Measurements from ENCODE around the gene DRD4. TPM values are rescaled to one million over a fixed set of nuclear protein-coding genes. Genes with fewer than 3 reads are reported as not detected.
A peak's percentile ranks its signal among the peaks of the same experiment; 100 is the strongest.

DRD4 gene
- total and polyA plus RNA-seq, 10 of the 15 experiments (the other 5 are each of a cell fraction or from before 2014, with no cell fraction given), result not detected

DNA sequence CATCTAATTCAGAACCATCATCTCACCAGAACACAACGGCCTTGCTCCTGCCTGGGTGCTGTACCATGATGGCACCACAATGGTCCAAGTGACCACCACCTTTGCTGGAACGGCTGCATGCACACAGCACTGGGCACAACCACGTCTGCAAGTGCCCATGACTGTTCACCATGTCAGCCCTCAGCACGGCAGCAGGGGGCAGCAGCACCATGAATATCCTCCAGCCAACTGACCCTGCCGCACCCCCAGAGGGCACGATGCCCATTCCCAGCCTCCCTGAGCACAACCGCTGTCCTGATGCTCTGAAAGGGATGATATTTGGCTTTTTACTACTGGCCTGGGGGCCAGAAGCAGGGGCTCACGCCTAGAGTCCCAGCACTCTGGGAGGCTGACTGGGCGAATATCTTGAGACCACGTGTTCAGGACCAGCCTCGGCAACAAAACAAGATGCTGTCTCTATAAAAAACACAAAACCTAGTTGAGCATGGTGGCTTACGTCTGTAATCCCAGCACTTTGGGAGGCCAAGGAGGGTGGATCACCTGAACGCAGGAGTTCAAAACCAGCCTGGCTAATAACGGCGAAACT, 25.7 kb downstream of the DRD4 start:
- Histone ChIP-seq H3K9ac (ENCODE audit: control insufficient read depth, insufficient read depth, low read length) (no peak overlapping the region), H3K4me1 (ENCODE audit: control insufficient read depth, insufficient read depth, low read length) (peaks cover 13% of the 10 kb centered on the region), H3K4me3 (no peak overlapping the region), H3K27me3 (replicated peaks in 1 of 2; ENCODE audit: control insufficient read depth in 2 of 2, insufficient read depth in 2 of 2, low read length in 1 of 2) (no peaks in the 10 kb centered on the region), H2AFZ (ENCODE audit: control insufficient read depth, low read depth, low read length) (no peak overlapping the region), H3K4me2 (ENCODE audit: control insufficient read depth, insufficient read depth) (no peak overlapping the region), H3K79me2 (ENCODE audit: control insufficient read depth, insufficient read depth, low read length) (no peaks in the 10 kb centered on the region), H3K27ac (ENCODE audit: control insufficient read depth, insufficient read depth) (no peak overlapping the region), H3K36me3 (ENCODE audit: control insufficient read depth in 2 of 2, insufficient read depth in 2 of 2, low read length in 1 of 2) (peaks cover 8 to 17% of the 10 kb centered on the region in 2 experiments; a peak in 3 of 4 replicates), H4K20me1 (ENCODE audit: control insufficient read depth, insufficient read depth) (no peaks in the 10 kb centered on the region), H3K9me3 (replicated peaks; ENCODE audit: control insufficient read depth, insufficient read depth, low read length) (no peaks in the 10 kb centered on the region)
- WGBS (ENCODE audit: insufficient coverage, insufficient replicate concordance, low lambda C conversion rate, missing lambda C conversion rate), result 55% methylated on average over 15 of the region's 15 CpGs
- POLR2A ChIA-PET, result no interaction called here
- ATAC-seq, result peak; percentile 96
- no peak for FAIRE-seq
- no TSS peak for BruUV-seq (replicated peaks)
- in situ Hi-C loops (cut with MboI) (loop anchor here (10.0 kb wide), 1 partner anchor 62 kb away; no protein-coding TSS in a partner anchor), intact Hi-C loops (cut with micrococcal nuclease; ENCODE audit: unreplicated experiment) (loop anchor here (2.0 kb wide), 1 partner anchor 60 kb away; no protein-coding TSS in a partner anchor)
- no peak for DNase-seq (ENCODE audit: low read depth, low spot score)
- CTCF ChIA-PET, result interaction anchor here (0.9 to 9.5 kb wide), 7 partner anchors 11 to 62 kb away, joined by 3 to 91 read pairs (median 4); no protein-coding TSS in a partner anchor
- RAD21 ChIA-PET (ENCODE audit: unreplicated experiment), result interaction anchor here (0.6 to 3.1 kb wide), 3 partner anchors 59 to 106 kb away, joined by 3 to 15 read pairs (median 10); no protein-coding TSS in a partner anchor
- SMC1A ChIA-PET (ENCODE audit: uncharacterized antibody, unreplicated experiment), result interaction anchor here (1.0 to 1.9 kb wide), 2 partner anchors 59 to 64 kb away, joined by 5 to 8 read pairs; no protein-coding TSS in a partner anchor
- TF ChIP-seq EED (IDR thresholded peaks at IDR 0.05; ENCODE audit: low read depth), result no peak
- TF ChIP-seq MEF2A (IDR thresholded peaks at IDR 0.05; ENCODE audit: insufficient read depth, low read depth, low read length), result no peak
- TF ChIP-seq, protein P1, sequence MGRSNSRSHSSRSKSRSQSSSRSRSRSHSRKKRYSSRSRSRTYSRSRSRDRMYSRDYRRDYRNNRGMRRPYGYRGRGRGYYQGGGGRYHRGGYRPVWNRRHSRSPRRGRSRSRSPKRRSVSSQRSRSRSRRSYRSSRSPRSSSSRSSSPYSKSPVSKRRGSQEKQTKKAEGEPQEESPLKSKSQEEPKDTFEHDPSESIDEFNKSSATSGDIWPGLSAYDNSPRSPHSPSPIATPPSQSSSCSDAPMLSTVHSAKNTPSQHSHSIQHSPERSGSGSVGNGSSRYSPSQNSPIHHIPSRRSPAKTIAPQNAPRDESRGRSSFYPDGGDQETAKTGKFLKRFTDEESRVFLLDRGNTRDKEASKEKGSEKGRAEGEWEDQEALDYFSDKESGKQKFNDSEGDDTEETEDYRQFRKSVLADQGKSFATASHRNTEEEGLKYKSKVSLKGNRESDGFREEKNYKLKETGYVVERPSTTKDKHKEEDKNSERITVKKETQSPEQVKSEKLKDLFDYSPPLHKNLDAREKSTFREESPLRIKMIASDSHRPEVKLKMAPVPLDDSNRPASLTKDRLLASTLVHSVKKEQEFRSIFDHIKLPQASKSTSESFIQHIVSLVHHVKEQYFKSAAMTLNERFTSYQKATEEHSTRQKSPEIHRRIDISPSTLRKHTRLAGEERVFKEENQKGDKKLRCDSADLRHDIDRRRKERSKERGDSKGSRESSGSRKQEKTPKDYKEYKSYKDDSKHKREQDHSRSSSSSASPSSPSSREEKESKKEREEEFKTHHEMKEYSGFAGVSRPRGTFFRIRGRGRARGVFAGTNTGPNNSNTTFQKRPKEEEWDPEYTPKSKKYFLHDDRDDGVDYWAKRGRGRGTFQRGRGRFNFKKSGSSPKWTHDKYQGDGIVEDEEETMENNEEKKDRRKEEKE (IDR thresholded peaks at IDR 0.05), result no peak
- no peak for TF ChIP-seq TAF1 (IDR thresholded peaks at IDR 0.05; ENCODE audit: borderline replicate concordance, low read depth, low read length)
- TF ChIP-seq RCOR1 (conservative IDR thresholded peaks at IDR 0.05; ENCODE audit: low read depth, low read length), result no peak
- no peak for TF ChIP-seq HDGF (IDR thresholded peaks at IDR 0.05)
- TF ChIP-seq MYC (IDR thresholded peaks at IDR 0.05; ENCODE audit: insufficient read depth, insufficient read length, insufficient replicate concordance, low read length, severe bottlenecking), result no peak
- TF ChIP-seq, protein P2, sequence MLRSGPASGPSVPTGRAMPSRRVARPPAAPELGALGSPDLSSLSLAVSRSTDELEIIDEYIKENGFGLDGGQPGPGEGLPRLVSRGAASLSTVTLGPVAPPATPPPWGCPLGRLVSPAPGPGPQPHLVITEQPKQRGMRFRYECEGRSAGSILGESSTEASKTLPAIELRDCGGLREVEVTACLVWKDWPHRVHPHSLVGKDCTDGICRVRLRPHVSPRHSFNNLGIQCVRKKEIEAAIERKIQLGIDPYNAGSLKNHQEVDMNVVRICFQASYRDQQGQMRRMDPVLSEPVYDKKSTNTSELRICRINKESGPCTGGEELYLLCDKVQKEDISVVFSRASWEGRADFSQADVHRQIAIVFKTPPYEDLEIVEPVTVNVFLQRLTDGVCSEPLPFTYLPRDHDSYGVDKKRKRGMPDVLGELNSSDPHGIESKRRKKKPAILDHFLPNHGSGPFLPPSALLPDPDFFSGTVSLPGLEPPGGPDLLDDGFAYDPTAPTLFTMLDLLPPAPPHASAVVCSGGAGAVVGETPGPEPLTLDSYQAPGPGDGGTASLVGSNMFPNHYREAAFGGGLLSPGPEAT (IDR thresholded peaks at IDR 0.05; ENCODE audit: low read depth), result no peak
- TF ChIP-seq SRF (IDR thresholded peaks at IDR 0.05; ENCODE audit: low read depth in 2 of 2, low read length in 2 of 2), result no peak
- TF ChIP-seq NR2F1 (conservative IDR thresholded peaks at IDR 0.05), result peak; percentile 78
- TF ChIP-seq GABPA (IDR thresholded peaks at IDR 0.05; ENCODE audit: low read depth), result no peak
- TF ChIP-seq RFX5 (IDR thresholded peaks at IDR 0.05; ENCODE audit: low read depth, low read length), result no peak
- no peak for TF ChIP-seq JUNB (IDR thresholded peaks at IDR 0.05)
- TF ChIP-seq RAD21 (IDR thresholded peaks at IDR 0.05; ENCODE audit: insufficient read depth, low read depth, low read length), result peak; percentile 59
- TF ChIP-seq CHD2 (IDR thresholded peaks at IDR 0.05; ENCODE audit: borderline replicate concordance, low read depth, low read length), result no peak
- TF ChIP-seq TCF3 (IDR thresholded peaks at IDR 0.05; ENCODE audit: borderline replicate concordance, insufficient read depth, low read depth, low read length), result no peak
- no peak for TF ChIP-seq BACH1 (IDR thresholded peaks at IDR 0.05; ENCODE audit: borderline replicate concordance)
- TF ChIP-seq FOS (IDR thresholded peaks at IDR 0.05; ENCODE audit: borderline replicate concordance, extremely low read depth, insufficient read length), result no peak
- TF ChIP-seq, protein P3, sequence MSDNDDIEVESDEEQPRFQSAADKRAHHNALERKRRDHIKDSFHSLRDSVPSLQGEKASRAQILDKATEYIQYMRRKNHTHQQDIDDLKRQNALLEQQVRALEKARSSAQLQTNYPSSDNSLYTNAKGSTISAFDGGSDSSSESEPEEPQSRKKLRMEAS (IDR thresholded peaks at IDR 0.05; ENCODE audit: low read depth, low read length), result 0 out of 2 replicates have a peak, but pooled peaks have one; percentile 38
- TF ChIP-seq YY1 (IDR thresholded peaks at IDR 0.05; ENCODE audit: low read depth, low read length), result peak; percentile 62
